ENCODE results near the gene SFSWAP.

Gene SFSWAP

GRCh38 chr12:131833896-131834641 is 123.2 kb downstream of the SFSWAP start:
- DNase-seq (ENCODE audit: low read depth in 2 of 2) = no peak

GRCh38 chr12:131834798-131835615 is 124.1 kb downstream of the SFSWAP start:
- no peak for DNase-seq (ENCODE audit: low read depth in 2 of 2)

DNA sequence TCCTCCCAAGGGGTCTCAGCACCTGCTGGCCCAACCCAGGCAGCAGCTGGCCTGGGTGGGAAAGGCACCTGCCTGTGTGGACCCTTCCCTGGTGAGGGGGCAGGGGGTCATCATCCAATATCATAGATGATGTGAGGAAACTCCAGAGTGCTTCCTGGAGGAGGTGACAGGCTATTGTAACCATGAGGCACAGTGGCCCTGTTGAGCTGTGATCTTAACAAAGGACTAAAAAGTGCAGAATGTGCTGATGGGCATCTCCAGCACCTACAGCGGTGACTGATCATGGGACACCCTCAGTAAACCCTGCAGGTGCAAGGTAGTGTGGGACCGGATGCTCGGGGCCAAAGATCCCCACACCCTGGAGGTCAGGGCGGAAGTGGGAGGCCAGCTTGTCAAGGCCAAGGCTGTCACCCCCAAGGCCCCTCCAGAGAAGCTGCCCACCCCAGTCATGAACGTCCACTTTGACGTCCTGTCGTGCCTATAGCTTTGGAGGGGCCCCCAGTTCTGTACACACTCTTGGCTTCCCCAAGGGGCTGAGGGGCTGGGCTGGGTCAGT is 124.8 kb downstream of the SFSWAP start:
- no peak for DNase-seq (ENCODE audit: low read depth in 2 of 2)

GRCh38 chr12:131836193-131836592 is 125.3 kb downstream of the SFSWAP start:
- DNase-seq (ENCODE audit: low read depth in 2 of 2) = no peak

DNA sequence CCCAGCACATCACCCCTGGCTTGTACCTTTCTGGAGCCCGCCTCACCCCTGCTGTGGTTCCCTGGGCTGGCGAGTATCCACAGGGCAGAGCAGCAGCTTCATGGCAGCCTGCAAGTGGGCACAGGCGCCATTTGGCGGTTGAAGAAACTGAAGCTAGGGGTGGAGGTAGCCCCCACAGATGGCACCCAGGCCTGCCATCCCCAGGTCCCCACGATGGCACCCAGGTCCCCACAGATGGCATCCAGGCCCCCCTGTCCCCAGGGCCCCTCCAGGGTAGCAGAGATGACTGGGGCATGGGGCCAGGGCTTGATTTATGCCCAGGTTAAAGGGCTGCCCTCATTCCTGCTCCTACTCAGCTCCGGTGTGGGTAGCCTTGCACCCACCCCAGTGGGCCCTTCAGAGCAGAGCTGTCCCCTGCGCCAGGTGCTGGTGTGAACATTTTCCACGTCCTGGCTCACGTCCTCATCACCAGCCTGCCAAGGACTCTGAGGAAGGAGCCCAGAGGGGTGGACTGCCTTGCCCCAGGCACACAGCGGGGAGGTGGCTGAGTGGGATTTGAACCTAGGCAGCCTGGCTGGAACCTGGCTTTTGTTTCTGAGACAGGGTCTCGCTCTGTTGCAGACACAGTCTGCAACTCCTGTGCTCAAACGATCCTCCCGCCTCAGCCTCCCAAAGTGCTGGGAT is 126.0 kb downstream of the SFSWAP start:
- DNase-seq (ENCODE audit: low read depth in 2 of 2) = no peak

DNA sequence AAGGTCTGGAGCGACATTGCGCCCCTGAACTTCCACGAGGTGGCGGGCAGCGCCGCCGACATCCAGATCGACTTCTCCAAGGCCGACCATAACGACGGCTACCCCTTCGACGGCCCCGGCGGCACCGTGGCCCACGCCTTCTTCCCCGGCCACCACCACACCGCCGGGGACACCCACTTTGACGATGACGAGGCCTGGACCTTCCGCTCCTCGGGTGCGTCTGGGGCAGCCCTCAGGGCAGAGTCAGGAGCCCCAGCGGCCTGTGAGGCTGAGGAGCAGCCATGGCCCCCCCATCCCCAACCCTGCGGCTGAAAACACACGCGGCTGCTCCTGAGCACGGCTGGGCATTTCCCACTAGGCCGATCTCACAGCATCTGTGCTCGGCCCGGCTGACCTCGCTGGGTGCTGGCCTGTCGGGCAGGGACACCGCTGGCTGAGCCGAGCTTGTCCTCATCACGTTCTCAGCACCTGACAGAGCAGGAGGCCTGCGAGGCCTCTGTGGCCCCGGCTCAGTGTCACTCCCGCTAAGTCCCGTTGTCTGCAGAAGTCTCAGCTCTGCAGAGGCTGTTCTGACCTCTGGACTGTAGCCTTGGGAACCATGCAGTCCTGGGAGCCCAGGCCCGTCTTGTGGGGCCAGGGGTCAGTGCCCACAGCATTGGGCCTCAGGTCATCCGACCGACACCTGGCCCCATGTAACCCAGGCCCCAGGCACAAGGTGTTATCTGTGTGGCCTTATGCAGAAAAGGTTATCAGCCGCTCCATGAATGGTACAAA is 129.9 kb downstream of the SFSWAP start:
- no peak for DNase-seq (ENCODE audit: low read depth in 2 of 2)

DNA sequence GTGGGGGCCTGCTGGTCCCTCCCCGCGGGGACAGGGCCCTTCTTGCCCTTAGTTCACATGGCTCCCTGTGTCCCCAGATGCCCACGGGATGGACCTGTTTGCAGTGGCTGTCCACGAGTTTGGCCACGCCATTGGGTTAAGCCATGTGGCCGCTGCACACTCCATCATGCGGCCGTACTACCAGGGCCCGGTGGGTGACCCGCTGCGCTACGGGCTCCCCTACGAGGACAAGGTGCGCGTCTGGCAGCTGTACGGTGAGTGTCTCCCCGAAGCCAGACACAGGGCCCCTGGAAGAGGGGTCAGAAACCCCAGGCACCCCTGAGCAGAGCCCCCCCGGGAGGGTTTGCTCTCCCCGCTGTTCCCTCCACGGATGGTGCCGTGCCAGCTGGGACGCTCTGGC is 130.7 kb downstream of the SFSWAP start:
- DNase-seq (ENCODE audit: low read depth in 2 of 2) = no peak

DNA sequence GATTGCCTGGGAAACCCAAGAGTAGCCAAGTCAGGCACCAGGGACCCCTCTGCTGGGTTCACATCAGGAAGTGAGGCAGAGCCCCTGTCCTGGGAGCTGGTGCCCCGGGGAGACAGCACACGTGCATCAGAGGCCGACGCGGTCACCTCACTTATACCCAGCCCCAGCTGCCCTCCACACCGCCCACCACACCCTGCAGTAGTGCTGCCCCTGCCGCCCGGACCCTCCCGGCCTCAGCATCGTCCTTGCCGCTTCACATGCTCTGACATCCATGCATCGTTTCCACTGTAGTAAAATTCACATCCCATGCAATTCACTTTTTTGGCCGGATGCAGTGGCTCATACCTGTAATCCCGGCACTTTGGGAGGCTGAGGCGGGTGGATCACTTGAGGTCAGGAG is 131.3 kb downstream of the SFSWAP start:
- no peak for DNase-seq (ENCODE audit: low read depth in 2 of 2)

DNA sequence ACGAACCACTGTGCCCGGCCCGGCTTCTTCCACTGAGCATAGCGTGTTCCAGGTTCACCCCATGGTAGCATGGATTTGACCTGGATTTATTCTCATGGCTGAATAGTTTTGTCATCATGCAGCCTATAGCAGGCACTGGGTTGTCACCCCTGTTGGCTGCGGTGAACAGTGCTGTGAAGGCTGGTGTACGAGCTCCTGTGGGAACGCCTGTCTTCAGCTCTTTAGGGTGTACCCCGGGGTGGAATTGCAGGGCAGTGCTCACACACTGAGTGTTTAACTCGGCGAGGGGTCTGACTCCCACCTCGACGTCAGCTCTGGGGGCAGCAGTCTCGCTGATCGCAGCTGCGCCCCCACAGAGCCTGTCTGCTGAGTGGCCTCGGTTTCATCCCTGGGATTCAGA is 132.6 kb downstream of the SFSWAP start:
- no peak for DNase-seq (ENCODE audit: low read depth in 2 of 2)

DNA sequence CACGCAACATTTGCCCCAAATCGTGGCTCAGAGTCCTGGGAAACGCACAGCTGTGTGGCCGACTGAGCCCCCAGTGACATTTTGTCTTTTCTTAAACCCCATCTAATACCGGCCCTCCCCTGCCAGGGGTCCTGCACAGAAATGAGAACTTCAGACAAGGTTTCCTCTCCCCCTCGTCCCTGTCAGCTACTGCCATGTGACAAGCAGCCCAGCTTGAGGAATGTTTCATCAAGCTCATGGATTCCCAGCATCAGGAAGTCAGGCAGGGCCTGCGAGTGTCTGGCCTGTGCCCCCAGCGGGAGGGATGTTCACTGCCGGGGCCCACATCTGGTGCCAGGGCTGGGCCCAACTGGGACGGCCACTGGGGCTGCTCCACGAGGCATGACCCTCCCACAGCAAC is 133.2 kb downstream of the SFSWAP start:
- DNase-seq (ENCODE audit: low read depth in 2 of 2) = no peak

- DNase-seq (ENCODE audit: low read depth in 2 of 2) = no peak
These were observed 133.8 kb downstream of the SFSWAP start for GRCh38 chr12:131844656-131845055.

DNA sequence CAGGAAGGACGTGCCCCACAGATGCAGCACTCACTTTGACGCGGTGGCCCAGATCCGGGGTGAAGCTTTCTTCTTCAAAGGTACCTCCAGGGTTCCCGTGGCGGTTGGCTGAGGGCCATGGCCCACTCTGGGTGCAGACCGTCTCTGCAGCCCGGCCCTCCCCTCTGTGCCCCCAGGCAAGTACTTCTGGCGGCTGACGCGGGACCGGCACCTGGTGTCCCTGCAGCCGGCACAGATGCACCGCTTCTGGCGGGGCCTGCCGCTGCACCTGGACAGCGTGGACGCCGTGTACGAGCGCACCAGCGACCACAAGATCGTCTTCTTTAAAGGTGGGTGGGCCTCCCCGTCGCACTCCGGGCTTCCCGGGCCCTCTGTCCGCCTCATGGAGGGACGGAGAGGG is 134.2 kb downstream of the SFSWAP start:
- no peak for DNase-seq (ENCODE audit: low read depth in 2 of 2)

- DNase-seq (ENCODE audit: low read depth in 2 of 2) = no peak
These were observed 136.6 kb downstream of the SFSWAP start for GRCh38 chr12:131847456-131847855.

GRCh38 chr12:131848753-131849152 is 137.9 kb downstream of the SFSWAP start:
- DNase-seq (ENCODE audit: low read depth in 2 of 2) = no peak

All from fibroblast of skin of left quadriceps (primary cell).